HG02678 (cell line): ENCODE measurements around the gene CHRFAM7A.
"Not testable (repeated sequence)": the region's sequence is repeated elsewhere in the genome, so short reads cannot be mapped to it uniquely, and the experiment has no call there.

Experiments
- ATAC-seq: cut with Tn5 transposase; IDR thresholded peaks from one replicate; pipeline ENCODE4 v1.9.1; 2021; ENCODE audit warnings: mild to moderate bottlenecking, moderate library complexity; ENCODE audit not compliant: unreplicated experiment

The CHRFAM7A gene

DNA sequence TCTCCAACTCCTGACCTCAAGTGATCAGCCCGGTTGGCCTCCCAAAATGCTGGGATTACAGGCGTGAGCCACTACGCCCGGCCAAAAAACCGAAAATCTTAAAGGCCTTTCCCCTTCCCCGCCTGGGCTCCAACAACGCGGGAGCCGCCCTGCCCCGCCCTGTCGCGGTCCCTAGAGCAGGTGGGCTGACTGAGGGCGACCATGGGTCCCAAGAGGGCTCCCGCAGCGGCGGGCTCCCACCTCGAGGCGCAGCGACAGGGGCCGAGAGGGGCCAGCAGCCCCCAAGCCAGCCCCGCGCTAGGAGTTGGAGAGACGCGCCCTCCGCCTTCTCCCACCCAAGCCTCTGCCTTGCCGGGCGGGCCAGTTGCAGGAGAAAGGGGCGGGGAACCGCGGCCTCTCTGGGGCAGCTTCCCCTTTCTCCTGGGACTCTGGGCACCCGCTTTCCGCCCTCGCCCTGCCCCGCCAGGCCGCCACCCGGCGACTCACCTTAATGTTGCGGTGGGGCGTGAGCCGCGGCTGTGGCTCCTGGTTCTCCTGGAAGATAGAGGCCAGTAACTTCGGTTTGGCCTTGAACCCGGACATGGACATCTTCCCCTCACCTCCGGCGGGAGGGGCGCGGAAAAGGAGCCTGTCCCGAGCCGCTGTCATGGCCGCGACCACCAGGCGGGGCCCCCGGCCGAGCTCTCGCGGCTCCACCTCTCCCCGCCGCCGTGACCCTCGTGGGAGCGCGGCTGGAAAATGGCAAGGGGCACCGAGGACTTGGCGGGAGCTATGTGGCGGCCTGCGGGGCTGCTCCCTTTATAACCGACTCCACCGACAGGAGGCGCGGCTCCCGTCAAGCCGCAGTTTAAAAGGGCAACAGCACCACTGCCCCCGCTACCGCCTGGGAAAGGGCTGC, at the start of gene CHRFAM7A:
Gene CHRFAM7A (minus strand): TSS at position 775 of the 898 bp plus-strand sequence. CDS start 10,189 bp downstream, outside the sequence.
- ATAC-seq: not testable (repeated sequence)

DNA sequence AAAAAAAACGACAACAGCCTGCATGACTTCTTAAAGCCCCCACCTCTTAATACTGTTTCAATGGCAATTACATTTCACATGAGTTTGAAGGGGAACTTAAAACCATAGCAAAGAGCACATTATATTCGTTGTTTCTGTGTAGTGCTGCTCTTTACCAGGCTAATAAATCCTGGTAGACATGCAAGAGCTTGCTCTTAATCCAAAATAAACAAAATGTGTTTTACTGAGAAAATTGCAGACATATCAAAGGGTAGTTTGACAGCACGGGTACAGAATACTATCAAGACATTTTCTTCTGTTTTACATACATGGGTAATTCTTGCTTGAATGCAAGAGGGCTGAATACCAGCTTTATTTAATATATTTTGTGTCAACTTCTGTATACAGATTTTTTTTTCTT, 45.0 kb upstream of the CHRFAM7A start:
- not testable (repeated sequence) for ATAC-seq

DNA sequence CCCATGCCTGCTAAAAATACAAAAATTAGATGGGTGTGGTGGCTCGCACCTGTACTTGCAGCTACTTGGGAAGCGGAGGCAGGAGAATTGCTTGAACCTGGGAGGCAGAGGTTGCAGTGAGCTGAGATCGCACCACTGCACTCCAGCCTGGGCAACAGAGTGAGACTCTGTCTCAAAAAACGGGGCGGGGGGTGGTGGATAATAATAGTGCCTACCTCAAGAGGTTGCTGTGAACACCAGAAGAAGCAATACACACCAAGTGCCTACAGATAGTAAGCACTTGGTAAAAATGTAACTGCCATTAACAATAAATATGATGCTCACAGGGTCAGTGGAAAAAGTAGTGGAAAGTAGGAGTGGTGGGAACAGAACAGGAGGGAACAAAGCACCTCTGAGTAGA, 42.5 kb upstream of the CHRFAM7A start:
- ATAC-seq: not testable (repeated sequence)

DNA sequence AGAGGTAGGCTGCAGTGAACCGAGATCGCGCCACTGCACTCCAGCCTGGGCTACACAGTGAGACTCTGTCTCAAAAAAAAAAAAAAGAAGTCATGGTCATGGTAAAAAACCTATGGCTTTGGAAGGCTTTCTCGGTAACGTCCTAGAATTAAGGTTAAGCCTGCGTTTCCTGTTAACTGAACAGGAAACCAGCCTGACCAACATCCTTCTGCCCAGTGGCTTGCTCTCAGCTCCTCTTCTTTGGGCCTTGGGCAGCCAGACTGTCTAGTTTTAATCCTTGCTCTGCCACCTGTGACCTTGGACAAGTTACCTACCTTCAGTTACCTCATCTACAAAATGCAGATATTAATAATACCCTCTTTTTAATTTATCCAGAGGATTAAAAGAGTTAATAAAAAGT, 27.4 kb upstream of the CHRFAM7A start:
- not testable (repeated sequence) for ATAC-seq

DNA sequence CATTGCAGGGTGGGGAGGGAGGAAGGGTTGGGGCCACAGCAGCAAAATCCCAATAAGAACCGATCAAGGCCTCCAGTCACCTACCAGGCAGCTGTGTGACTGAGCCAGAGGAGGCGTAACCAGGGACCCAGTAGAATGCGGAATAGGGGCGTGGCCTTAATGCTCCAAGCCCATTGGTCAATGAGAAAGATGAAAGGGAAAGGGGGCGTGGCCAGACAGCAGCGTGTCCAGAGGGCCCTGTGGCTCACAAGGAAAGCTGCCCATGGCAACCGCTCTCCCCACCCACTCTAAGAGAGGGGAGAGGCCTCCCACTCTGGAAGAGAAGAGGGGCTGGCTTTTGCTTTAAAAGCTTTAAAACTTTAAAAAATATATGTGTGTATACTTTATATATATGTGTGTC, 20.8 kb upstream of the CHRFAM7A start, which contains the start of gene GOLGA8R:
Gene GOLGA8R (minus strand): TSS at position 101 of the 400 bp plus-strand sequence. CDS start 98 bp downstream, at position 3.
- not testable (repeated sequence) for ATAC-seq

DNA sequence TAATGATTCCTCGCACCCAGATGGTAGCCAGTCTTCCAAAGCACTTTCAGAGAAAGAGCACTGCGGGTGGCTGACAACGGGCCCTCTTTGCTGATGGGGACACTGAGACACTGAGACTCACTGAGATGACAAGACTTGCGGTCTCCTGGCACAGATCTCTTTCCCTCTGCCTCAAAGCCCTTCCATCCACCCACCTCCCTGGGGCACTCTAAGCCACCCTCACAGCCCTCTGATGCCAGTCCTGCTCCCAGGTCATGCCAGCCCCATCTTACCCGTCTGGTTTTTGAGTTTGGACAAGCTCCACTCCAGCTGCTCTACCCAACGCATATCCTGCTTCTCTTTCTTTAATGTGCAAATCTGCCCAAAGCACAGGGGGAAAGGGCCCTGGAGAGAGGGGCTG, 14.3 kb upstream of the CHRFAM7A start:
- not testable (repeated sequence) for ATAC-seq

DNA sequence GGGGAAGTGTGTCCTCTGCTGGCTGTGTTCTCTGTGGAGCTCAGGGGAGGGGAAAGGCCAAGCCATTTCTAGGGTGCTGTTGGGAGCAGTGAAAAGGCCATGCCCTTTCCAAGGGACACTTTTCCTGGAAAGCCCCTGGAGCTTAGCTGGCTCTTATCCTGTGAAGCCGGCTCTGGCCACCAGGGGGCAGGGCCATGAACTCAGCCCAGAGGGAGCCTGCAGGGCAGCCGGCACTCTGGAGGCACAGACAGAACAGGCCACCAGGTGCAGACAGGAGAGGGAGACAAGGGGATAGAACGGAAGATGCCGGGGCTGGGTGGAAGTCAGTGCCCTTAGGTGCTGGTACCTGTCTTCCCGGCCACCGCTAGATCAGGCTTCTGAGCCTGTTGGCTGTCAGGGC, 5.6 kb upstream of the CHRFAM7A start:
- not testable (repeated sequence) for ATAC-seq

DNA sequence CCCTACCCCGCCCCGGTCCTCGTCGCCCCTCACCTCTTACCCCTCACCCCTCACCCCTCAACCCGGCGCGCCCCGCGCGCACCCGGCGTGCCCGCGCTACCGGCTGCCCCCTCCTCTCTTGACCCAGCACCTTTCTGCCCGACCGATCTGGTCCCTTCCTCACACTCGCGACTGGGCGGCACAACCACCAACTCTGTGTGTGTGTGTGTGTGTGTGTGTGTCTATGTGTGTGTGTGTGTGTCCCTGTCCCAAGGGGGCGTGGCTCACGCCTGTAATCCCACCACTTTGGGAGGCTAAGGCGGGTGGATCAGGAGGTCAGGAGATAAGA, 288 bp upstream of the CHRFAM7A start:
- not testable (repeated sequence) for ATAC-seq

DNA sequence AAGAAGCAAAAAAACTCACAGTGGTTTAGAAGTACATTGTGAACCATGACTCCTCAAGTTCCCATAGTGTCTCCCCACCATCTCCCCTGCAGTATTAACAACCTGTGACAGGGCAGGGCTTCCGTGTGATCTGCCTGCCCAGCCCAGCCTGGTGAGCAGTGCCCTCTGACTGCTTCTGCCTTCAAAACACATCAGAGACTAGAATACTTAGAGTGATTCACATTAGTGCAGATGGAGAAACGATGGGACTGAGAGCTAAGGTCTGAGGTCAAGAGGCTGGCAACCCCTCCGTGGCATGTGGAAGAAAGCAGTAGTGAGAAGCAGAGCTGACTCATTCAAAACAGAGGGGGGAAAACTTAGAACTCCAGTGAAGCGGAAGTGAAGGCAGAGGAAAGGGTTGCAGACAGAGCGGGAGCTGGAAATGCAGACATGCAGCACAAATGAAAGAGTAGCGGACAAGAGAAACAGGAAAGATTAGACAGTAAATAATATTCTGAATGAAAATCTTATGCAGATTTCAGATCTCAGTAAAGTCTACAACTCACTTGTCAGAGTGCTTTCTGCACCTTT, 6.9 kb downstream of the CHRFAM7A start:
- ATAC-seq: not testable (repeated sequence)

DNA sequence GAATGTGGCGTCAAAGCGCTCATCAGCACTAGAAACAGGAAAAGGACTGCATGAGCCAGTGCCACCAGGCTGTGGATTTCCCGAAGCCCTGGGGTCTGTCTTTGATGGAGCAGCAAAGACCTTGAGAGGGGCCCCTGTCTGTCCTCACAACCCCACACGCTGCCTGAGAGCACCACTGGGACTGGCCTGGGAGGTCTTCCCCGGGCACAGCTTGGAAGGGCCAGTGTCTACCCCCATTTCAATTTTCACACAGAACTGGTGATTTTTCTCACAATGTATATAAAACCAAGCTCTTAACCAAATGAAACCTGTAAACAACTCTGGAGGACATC, 16.3 kb downstream of the CHRFAM7A start:
- ATAC-seq: not testable (repeated sequence)

DNA sequence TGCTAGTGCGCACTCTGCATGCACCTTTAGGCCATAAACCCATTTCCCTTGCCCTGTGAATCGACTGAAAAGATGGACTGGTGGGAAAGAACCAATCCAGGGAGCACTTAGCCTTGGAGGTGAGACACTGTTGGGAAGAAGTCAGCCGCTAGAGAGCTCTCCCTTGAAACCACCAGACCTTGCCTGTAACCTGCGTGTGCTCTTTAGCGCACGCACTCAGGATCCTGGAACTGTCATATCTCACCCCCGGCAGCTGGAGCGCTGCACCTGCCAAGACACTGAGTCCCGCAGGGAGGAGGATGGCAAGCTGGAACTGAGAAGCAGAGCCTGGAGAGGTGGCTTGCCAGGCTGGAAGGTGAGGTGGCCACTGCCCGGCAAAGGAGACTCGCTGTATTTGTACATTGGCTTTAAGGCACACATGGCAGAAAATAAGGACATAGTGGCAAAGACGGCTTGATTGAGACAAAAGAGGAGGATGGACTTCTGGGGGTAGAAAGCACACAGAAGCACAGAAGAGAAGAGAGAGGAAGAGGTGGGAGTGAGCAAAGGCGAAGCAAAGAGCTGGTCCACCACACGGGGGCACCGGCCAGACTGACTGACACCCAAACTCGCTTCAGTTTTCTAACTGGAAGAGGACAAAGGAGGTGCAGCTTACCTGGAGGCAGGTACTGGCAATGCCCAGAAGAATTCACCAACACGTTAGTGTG, 16.8 kb downstream of the CHRFAM7A start:
- ATAC-seq: not testable (repeated sequence)

DNA sequence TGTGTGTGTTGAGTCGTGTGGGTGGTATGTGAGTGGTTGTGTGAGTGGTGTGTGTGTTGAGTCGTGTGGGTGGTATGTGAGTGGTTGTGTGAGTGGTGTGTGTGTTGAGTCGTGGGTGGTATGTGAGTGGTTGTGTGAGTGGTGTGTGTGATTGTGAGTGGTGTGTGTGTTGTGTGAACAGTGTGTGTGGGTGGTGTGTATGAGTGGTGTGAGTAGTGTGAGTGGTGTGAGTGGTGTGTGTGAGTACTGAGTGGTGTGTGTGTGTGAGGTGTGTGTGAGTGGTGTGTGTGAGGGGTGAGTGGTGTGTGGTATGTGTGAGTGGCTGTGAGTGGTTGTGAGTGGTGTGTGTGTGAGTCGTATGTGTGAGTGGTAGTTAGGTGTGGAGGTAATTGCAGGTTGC, 17.5 kb downstream of the CHRFAM7A start:
- not testable (repeated sequence) for ATAC-seq

DNA sequence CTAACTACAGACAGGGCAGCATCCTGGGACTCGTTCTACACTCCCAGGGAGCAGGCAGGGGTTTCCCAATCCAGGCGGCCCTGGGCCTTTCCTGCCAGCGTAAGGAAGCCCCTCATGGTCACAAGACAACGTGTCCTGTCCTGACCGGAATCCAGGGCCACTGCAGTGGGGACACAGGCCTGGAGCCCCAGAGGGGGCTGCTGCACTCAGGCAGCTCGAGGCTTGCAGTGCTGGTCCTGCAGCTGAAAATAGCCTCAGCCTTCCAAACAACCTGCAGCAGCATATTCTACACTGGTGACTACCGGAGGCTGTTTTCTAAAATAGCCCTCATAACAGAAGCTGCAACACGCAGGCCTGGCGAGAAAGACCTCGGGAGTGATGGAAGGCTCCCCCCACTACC, 18.5 kb downstream of the CHRFAM7A start:
- ATAC-seq: not testable (repeated sequence)

DNA sequence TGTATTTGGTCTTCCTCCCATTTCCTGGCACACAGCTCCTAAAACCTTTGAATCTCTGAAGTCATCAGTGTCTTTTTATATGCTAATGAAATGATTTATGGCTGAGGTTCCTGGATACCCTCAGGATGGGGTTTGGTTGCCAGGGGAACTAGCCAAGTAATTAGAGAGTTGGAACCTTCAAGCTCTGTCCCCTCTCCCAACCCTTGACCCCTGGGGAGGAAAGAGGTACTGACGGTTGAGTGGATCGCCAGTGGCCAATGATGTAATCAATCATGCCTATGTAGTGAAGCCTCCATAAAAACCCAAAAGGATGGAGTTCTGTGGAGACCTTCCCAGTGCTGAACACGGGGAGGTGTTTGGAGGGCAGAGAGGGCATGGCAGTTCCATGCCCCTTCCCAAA, 25.1 kb downstream of the CHRFAM7A start:
- not testable (repeated sequence) for ATAC-seq

DNA sequence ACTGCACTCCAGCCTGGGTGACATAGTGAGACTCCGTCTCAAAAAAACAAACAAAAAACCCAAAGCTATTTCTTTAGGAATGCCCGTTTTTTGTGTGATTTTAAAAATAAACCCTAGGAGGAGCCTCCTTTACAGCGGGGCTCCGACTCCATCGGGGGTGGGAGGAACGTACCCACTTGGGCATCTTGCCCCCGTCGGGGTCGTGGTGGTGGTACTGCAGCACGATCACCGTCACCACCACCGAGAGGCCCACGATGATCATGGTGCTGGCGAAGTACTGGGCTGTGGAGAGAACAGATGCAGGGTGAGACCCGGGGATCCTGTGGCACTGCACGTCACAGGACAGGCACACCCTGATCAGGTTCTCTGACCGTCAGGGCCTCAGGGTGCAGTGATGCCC, 26.1 kb downstream of the CHRFAM7A start:
- not testable (repeated sequence) for ATAC-seq

DNA sequence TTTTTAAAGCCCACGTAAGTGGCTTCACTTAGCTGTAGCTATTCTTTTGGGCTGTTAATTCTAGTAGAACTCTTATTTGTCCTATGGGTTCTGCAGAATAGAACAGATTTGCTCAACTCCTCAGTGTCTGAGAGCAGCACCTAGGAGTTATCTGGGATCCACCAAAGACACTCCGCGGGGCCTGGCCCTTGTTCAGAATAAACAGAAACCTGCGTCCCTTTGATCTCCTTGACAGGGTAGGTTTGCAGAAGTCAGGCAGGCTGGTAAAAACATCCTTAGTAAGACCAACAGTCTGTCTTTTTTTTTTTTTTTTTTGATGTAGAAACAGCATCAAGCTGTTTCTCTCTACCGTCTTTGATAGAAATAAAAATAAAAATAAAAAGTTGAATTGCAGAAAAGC, 31.9 kb downstream of the CHRFAM7A start:
- ATAC-seq: not testable (repeated sequence)

DNA sequence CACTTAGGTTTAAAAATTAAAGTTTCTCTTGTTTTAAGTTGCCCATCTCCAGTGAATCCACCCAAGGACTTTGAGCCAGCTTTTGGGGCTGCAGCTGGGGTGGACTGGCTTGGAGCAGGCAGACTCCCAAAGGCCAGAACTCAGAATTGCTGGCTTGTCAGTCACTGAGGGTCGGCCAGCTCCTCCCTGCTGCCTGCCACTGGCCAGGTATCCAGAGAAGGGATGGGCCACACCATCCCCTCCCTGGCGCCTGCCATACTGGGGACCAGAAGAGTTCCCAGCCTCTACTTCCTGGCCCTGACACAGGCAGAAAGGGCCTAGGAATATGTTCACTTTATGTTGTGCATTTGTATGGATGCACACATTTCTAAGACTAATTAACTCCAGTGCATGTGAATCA, 32.4 kb downstream of the CHRFAM7A start:
- ATAC-seq: not testable (repeated sequence)

DNA sequence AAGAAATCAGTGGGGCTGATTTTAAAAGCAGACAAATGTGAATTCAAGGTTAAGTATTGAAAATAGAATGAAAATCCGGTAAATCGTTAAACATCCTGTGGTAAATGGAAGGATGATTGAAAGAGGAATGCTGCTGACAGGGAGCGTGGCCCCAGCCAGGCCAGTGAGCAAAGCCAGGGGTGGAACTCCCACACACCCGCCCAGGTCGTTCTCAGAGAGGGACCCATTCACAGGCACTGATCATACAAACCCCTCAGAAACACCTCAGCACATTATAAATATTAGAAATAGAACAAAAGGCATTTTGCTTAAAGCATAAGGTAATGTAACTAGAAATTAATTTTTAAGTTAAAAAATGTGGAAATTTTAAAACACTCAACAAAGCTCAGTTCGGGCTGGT, 38.3 kb downstream of the CHRFAM7A start:
- ATAC-seq: not testable (repeated sequence)

DNA sequence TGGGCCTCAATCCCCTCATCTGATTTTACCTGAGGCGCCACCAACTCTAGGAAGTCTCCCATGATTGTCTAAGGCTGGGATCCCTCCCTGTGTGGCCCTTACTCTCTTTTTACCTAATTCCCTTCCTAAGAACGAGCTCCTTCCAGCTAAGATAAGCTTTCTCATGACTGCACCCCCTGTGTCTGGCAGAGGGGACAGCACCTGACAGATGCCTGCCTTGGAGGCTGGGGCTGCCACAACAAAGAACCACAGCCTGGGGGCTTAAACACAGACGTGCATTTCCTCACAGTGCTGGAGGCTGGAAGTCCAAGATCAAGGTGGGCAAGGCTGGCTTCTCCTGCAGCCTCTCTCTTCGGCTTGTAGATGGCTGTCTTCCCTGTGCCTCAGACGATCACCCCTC, 43.5 kb downstream of the CHRFAM7A start:
- not testable (repeated sequence) for ATAC-seq

DNA sequence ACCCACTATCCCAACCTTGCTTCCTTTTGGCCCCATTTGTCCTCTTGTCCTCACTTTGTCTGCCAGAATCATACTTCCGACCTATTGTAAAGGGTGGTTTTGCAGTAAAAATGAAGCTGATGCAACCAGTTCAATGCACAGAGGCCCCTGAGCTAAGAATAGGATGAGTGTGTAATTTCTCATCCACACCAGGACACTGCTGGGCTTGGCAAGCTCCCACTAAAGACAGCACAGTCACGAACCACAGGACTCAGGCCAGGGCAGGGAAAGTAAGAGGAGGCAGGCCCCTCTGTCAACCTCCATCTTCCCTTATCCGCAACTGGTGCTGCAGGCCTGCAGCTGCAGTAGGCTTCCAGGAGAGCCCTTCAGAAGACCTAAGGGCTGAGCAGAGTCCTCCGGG, 56.8 kb downstream of the CHRFAM7A start:
- not testable (repeated sequence) for ATAC-seq

DNA sequence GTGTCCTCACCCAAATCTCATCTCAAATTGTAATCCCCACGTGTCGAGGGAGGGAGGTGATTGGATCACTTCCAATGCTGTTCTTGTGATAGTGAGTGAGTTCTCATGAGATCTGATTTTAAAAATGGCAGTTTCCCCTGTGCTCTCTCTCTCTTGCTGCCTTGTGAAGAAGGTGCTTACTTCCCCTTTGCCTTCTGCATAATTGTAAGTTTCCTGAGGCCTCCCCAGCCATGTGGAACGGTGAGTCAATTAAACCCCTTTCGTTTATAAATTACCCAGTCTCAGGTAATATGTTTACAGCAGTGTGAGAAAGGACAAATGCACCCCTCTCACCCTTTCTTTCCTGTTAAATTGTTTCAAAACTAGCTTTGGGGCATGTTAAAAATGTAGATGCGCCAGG, 59.2 kb downstream of the CHRFAM7A start:
- ATAC-seq: not testable (repeated sequence)

DNA sequence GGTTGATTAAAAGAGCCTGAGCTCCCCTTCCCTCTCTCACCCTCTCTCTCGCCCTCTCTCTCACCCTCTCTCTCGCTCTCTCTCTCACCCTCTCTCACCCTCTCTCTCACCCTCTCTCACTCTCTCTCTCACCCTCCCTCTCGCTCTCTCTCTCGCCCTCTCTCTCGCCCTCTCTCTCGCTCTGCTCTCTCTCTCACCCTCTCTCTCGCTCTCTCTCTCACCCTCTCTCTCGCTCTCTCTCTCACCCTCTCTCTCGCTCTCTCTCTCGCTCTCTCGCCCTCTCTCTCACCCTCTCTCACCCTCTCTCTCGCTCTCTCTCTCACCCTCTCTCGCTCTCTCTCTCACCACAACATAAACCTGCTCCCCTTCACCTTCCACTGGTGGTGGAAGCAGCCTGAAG, 67.2 kb downstream of the CHRFAM7A start:
- ATAC-seq: not testable (repeated sequence)
